ENCODE results near the gene CA9. TPM values are rescaled to one million over a fixed set of nuclear protein-coding genes. Genes with fewer than 3 reads are reported as not detected.

The CA9 gene
- total RNA-seq, 1 experiment from 2014 or later, result 1.0 TPM

DNA sequence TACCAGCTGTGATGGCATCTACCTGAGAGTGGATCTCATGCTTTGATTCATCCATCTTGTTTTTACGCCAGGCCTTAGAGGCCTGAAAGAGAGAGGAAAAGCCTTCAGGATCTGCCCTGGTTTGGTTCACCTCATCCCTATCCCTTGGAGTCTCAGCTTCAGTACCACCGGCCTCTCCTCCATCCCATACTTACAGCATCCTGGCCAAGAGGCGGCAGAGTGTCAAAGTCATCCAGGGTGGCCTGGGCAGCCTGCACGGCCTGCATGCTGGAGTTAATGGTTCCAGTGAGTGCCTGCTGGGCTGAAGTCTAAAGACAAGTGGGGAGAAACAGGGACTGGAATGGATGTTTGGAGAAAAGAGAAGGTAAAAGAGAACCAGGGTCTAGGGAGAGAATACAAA, 45.8 kb downstream of the CA9 start:
- POLR2A ChIA-PET, result no interaction called here
- H3K36me3 Mint-ChIP-seq, result peaks cover 83% of the 10 kb centered on the region

DNA sequence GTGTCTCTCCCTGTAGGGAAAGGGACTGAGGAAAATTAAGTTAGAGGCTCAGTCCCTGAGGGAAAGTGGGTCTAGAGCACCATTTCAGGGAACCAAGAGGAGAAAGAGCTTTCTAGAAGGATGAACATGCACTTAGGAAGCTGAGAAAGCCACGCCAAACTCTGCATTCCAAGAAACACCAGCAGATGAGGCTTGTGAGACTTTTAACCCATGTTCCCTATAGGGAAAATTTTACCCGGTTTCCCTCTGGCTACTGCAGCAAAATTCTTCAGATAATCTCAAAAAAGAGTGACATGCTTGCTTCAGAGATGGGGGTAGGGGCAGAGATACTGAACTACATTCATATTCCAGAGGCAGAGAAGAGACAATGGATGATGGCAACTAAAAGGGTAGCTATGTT, 49.7 kb downstream of the CA9 start:
- H3K9me3 Mint-ChIP-seq, result no peaks in the 10 kb centered on the region
- no peaks in the 10 kb centered on the region; the same call in 1 of the 2 replicates for H3K4me1 Mint-ChIP-seq
- H3K27ac Mint-ChIP-seq, result no peak overlapping the region
- no peak for DNase-seq (ENCODE audit: low spot score)
- H3K27me3 Mint-ChIP-seq (ENCODE audit: low read depth), result no peaks in the 10 kb centered on the region
- POLR2A ChIA-PET, result no interaction called here
- ATAC-seq, result no peak
- TF ChIP-seq, protein P1, sequence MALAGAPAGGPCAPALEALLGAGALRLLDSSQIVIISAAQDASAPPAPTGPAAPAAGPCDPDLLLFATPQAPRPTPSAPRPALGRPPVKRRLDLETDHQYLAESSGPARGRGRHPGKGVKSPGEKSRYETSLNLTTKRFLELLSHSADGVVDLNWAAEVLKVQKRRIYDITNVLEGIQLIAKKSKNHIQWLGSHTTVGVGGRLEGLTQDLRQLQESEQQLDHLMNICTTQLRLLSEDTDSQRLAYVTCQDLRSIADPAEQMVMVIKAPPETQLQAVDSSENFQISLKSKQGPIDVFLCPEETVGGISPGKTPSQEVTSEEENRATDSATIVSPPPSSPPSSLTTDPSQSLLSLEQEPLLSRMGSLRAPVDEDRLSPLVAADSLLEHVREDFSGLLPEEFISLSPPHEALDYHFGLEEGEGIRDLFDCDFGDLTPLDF (CRISPR knock-in tag; IDR thresholded peaks at IDR 0.05), result no peak
- TF ChIP-seq JUN (CRISPR knock-in tag; IDR thresholded peaks at IDR 0.05) (no peak), NFATC4 (CRISPR knock-in tag; IDR thresholded peaks at IDR 0.05) (no peak), PRRX2 (CRISPR knock-in tag; IDR thresholded peaks at IDR 0.05) (no peak), ETV6 (CRISPR knock-in tag; IDR thresholded peaks at IDR 0.05) (no peak), NR3C1 (CRISPR knock-in tag; conservative IDR thresholded peaks at IDR 0.05; ENCODE audit: low read depth) (no peak), ZNF263 (CRISPR knock-in tag; IDR thresholded peaks at IDR 0.05; ENCODE audit: low read depth) (no peak), SP1 (CRISPR knock-in tag; conservative IDR thresholded peaks at IDR 0.05) (no peak), ZBTB21 (CRISPR knock-in tag; IDR thresholded peaks at IDR 0.05; ENCODE audit: borderline replicate concordance) (no peak), OVOL2 (CRISPR knock-in tag; IDR thresholded peaks at IDR 0.05; ENCODE audit: borderline replicate concordance) (no peak)
- TF ChIP-seq, protein P2, sequence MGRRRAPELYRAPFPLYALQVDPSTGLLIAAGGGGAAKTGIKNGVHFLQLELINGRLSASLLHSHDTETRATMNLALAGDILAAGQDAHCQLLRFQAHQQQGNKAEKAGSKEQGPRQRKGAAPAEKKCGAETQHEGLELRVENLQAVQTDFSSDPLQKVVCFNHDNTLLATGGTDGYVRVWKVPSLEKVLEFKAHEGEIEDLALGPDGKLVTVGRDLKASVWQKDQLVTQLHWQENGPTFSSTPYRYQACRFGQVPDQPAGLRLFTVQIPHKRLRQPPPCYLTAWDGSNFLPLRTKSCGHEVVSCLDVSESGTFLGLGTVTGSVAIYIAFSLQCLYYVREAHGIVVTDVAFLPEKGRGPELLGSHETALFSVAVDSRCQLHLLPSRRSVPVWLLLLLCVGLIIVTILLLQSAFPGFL (CRISPR knock-in tag; IDR thresholded peaks at IDR 0.05; ENCODE audit: borderline replicate concordance), result no peak
- TF ChIP-seq, protein P3, sequence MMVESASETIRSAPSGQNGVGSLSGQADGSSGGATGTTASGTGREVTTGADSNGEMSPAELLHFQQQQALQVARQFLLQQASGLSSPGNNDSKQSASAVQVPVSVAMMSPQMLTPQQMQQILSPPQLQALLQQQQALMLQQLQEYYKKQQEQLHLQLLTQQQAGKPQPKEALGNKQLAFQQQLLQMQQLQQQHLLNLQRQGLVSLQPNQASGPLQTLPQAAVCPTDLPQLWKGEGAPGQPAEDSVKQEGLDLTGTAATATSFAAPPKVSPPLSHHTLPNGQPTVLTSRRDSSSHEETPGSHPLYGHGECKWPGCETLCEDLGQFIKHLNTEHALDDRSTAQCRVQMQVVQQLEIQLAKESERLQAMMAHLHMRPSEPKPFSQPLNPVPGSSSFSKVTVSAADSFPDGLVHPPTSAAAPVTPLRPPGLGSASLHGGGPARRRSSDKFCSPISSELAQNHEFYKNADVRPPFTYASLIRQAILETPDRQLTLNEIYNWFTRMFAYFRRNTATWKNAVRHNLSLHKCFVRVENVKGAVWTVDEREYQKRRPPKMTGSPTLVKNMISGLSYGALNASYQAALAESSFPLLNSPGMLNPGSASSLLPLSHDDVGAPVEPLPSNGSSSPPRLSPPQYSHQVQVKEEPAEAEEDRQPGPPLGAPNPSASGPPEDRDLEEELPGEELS (CRISPR knock-in tag; IDR thresholded peaks at IDR 0.05), result no peak
- TF ChIP-seq, protein P4, sequence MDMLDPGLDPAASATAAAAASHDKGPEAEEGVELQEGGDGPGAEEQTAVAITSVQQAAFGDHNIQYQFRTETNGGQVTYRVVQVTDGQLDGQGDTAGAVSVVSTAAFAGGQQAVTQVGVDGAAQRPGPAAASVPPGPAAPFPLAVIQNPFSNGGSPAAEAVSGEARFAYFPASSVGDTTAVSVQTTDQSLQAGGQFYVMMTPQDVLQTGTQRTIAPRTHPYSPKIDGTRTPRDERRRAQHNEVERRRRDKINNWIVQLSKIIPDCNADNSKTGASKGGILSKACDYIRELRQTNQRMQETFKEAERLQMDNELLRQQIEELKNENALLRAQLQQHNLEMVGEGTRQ (CRISPR knock-in tag; IDR thresholded peaks at IDR 0.05), result no peak
- TF ChIP-seq, protein P5, sequence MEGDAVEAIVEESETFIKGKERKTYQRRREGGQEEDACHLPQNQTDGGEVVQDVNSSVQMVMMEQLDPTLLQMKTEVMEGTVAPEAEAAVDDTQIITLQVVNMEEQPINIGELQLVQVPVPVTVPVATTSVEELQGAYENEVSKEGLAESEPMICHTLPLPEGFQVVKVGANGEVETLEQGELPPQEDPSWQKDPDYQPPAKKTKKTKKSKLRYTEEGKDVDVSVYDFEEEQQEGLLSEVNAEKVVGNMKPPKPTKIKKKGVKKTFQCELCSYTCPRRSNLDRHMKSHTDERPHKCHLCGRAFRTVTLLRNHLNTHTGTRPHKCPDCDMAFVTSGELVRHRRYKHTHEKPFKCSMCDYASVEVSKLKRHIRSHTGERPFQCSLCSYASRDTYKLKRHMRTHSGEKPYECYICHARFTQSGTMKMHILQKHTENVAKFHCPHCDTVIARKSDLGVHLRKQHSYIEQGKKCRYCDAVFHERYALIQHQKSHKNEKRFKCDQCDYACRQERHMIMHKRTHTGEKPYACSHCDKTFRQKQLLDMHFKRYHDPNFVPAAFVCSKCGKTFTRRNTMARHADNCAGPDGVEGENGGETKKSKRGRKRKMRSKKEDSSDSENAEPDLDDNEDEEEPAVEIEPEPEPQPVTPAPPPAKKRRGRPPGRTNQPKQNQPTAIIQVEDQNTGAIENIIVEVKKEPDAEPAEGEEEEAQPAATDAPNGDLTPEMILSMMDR (IDR thresholded peaks at IDR 0.05), result no peak
- TF ChIP-seq, protein P6, sequence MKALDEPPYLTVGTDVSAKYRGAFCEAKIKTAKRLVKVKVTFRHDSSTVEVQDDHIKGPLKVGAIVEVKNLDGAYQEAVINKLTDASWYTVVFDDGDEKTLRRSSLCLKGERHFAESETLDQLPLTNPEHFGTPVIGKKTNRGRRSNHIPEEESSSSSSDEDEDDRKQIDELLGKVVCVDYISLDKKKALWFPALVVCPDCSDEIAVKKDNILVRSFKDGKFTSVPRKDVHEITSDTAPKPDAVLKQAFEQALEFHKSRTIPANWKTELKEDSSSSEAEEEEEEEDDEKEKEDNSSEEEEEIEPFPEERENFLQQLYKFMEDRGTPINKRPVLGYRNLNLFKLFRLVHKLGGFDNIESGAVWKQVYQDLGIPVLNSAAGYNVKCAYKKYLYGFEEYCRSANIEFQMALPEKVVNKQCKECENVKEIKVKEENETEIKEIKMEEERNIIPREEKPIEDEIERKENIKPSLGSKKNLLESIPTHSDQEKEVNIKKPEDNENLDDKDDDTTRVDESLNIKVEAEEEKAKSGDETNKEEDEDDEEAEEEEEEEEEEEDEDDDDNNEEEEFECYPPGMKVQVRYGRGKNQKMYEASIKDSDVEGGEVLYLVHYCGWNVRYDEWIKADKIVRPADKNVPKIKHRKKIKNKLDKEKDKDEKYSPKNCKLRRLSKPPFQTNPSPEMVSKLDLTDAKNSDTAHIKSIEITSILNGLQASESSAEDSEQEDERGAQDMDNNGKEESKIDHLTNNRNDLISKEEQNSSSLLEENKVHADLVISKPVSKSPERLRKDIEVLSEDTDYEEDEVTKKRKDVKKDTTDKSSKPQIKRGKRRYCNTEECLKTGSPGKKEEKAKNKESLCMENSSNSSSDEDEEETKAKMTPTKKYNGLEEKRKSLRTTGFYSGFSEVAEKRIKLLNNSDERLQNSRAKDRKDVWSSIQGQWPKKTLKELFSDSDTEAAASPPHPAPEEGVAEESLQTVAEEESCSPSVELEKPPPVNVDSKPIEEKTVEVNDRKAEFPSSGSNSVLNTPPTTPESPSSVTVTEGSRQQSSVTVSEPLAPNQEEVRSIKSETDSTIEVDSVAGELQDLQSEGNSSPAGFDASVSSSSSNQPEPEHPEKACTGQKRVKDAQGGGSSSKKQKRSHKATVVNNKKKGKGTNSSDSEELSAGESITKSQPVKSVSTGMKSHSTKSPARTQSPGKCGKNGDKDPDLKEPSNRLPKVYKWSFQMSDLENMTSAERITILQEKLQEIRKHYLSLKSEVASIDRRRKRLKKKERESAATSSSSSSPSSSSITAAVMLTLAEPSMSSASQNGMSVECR (CRISPR knock-in tag; IDR thresholded peaks at IDR 0.05; ENCODE audit: borderline replicate concordance), result no peak
- TF ChIP-seq, protein P7, sequence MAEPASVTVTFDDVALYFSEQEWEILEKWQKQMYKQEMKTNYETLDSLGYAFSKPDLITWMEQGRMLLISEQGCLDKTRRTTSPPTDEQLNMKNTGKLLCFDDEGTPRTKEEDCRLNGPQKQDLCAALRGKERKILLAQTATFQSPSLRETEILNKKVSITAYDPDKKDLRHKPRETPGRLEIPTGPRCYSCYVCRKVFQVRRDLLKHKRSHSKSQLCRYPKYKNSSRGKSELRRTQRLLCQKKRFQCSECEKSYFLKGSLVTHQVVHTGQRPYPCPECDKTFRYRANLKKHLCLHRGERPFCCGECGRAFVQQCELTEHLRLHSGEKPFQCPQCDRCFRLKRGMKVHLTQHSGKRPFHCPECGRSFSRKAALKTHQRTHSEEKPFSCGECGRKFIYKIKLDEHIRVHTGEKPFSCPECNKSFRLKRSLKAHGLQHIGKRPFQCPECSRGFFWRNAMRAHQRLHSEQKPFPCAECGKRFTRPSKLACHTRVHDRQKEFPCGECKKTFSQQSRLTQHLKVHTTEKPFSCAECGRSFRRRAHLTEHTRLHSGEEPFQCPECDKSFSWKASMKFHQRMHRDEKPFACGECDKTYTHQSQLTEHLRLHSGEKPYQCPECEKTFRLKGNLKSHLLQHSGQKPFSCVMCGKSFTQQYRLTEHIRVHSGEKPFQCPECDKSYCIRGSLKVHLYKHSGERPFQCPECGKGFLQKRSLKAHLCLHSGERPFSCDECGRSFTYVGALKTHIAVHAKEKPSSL (CRISPR knock-in tag; conservative IDR thresholded peaks at IDR 0.05), result no peak
- TF ChIP-seq, protein P8, sequence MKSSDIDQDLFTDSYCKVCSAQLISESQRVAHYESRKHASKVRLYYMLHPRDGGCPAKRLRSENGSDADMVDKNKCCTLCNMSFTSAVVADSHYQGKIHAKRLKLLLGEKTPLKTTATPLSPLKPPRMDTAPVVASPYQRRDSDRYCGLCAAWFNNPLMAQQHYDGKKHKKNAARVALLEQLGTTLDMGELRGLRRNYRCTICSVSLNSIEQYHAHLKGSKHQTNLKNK (CRISPR knock-in tag; IDR thresholded peaks at IDR 0.05), result no peak
- CTCF ChIA-PET, result no interaction called here
- no peak overlapping the region for H3K4me3 Mint-ChIP-seq
- H3K36me3 Mint-ChIP-seq, result peaks cover 56% of the 10 kb centered on the region

More for the DNA sequence above, 45.8 kb downstream of the CA9 start:
- Mint-ChIP-seq H3K27ac (no peak overlapping the region), H3K4me3 (no peak overlapping the region), H3K27me3 (ENCODE audit: low read depth) (no peaks in the 10 kb centered on the region), H3K9me3 (no peaks in the 10 kb centered on the region), H3K4me1 (no peaks in the 10 kb centered on the region)
- no peak for ATAC-seq
- CTCF ChIA-PET, result interaction anchor here (0.7 to 3.1 kb wide), 3 partner anchors 9 to 120 kb away, joined by 3 to 16 read pairs (median 5); no protein-coding TSS in a partner anchor
- no peak for DNase-seq (ENCODE audit: low spot score)
- TF ChIP-seq, protein P9, sequence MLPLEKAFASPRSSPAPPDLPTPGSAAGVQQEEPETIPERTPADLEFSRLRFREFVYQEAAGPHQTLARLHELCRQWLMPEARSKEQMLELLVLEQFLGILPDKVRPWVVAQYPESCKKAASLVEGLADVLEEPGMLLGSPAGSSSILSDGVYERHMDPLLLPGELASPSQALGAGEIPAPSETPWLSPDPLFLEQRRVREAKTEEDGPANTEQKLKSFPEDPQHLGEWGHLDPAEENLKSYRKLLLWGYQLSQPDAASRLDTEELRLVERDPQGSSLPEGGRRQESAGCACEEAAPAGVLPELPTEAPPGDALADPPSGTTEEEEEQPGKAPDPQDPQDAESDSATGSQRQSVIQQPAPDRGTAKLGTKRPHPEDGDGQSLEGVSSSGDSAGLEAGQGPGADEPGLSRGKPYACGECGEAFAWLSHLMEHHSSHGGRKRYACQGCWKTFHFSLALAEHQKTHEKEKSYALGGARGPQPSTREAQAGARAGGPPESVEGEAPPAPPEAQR (CRISPR knock-in tag; IDR thresholded peaks at IDR 0.05), result no peak

Measured in WTC11 (cell line).